ENCODE data around the gene CRIM1.

GRCh38 chr2:36333350-36334012, 22.1 kb upstream of the CRIM1 start:
- 0 out of 2 replicates have a peak, but pooled peaks have one; percentile 20 for TF ChIP-seq CTCF (conservative IDR thresholded peaks at IDR 0.05; ENCODE audit: low read depth, low read length)
- TF ChIP-seq EZH2 (IDR thresholded peaks at IDR 0.05; ENCODE audit: borderline replicate concordance, low read depth, low read length, poor library complexity, severe bottlenecking), result no peak

Data from A673 (cell line).